Smooth muscle cell (in vitro differentiated cells): ENCODE data around the gene ITPR3. TPM values are rescaled to one million over a fixed set of nuclear protein-coding genes. Genes with fewer than 3 reads are reported as not detected.

Experiments used
- DNase-seq: peaks from one replicate; lab custom pipeline; 2025; ENCODE audit not compliant: unreplicated experiment; lab: John Stamatoyannopoulos, UW
- H2AFZ ChIP-seq: fragments of 200-600 bp; sonication (generic); 2 replicates; pipeline ENCODE4 v1.6.0; 2016; ENCODE audit warnings: antibody characterized with exemption, low read depth, mild to moderate bottlenecking
- H3F3A ChIP-seq: fragments of 200-600 bp; sonication (generic); 2 replicates; pipeline ENCODE4 v1.6.0; 2017; ENCODE audit warnings: antibody characterized with exemption, low read depth
- H3K27ac ChIP-seq: fragments of 200-600 bp; sonication (generic); 2 replicates; pipeline ENCODE4 v1.5.1; 2016; ENCODE audit warnings: low read depth, mild to moderate bottlenecking
- H3K27me3 ChIP-seq: fragments of 200-600 bp; sonication (generic); 2 replicates; pipeline ENCODE4 v1.6.1; 2016; ENCODE audit warnings: low read depth, mild to moderate bottlenecking
- H3K36me3 ChIP-seq: fragments of 200-600 bp; sonication (generic); 2 replicates; pipeline ENCODE4 v1.5.1; 2016; ENCODE audit warnings: low read depth
- H3K4me1 ChIP-seq: fragments of 200-600 bp; sonication (generic); 2 replicates; pipeline ENCODE4 v1.5.1; 2016; ENCODE audit warnings: low read depth
- H3K4me2 ChIP-seq: fragments of 200-600 bp; sonication (generic); 2 replicates; pipeline ENCODE4 v1.6.0; 2016; ENCODE audit warnings: mild to moderate bottlenecking
- H3K4me3 ChIP-seq: fragments of 200-600 bp; sonication (generic); 2 replicates; pipeline ENCODE4 v1.5.1; 2016; ENCODE audit warnings: mild to moderate bottlenecking
- H3K79me2 ChIP-seq: fragments of 200-600 bp; sonication (generic); 2 replicates; pipeline ENCODE4 v1.6.0; 2016; ENCODE audit warnings: low read depth, mild to moderate bottlenecking
- H3K9ac ChIP-seq: fragments of 200-600 bp; sonication (generic); 2 replicates; pipeline ENCODE4 v1.6.0; 2016; ENCODE audit warnings: low read depth
- H3K9me3 ChIP-seq: fragments of 200-600 bp; sonication (generic); replicated peaks from 2 replicates; pipeline ENCODE4 v1.5.1; 2016; ENCODE audit warnings: low read depth
- H4K20me1 ChIP-seq: fragments of 200-600 bp; sonication (generic); 2 replicates; pipeline ENCODE4 v1.6.0; 2016; ENCODE audit warnings: low read depth
- WGBS: methylation state at CpG from one replicate; pipeline ENCODE4 v1.1.7; 2016; ENCODE audit warnings: low lambda C conversion rate; 5-methylcytosine and 5-hydroxymethylcytosine counted together
- polyA plus RNA-seq: library from polyadenylated mRNA; unstranded; fragments of >200 nt; fragmentation: Nextera tagmentation; extraction: Ambion mirVana; gene quantifications from 2 replicates; pipeline ENCODE4 v1.2.1, GENCODE V29; 2016
- total RNA-seq: library from RNA; depleted of rRNA; stranded (reverse); fragments of >200 nt; gene quantifications from 2 replicates; pipeline ENCODE4 v1.2.3, GENCODE V29; 2014
- TF ChIP-seq, protein P1 (sequence below): fragments of 200-600 bp; sonication (generic); IDR thresholded peaks from 2 replicates; pipeline ENCODE4 v1.5.1; 2017; ENCODE audit warnings: borderline replicate concordance, mild to moderate bottlenecking, antibody characterized with exemption; ENCODE audit not compliant: insufficient read depth, poor library complexity, severe bottlenecking

The ITPR3 gene
- total and polyA plus RNA-seq, 2 experiments from 2014 or later: 2.0 to 7.4 TPM

DNA sequence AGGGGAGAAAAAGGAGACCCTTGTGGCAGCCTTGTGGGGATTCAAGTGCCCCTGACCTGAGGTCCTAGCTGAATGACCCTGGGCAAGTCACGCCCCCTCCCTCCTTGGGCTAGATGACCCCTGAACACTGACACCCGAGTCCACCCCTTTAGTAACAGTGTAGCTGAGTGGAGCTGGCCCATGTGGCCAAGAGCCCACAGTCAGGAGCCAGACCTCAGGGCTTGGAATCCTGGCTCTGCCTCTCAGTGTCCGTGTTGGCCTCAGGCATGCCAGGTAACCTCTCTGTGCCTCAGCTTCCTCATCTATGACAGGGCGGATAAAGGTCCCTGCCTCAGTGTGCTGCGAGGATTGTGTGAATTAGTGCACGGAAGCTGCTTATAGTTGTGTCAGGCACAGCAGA lies 111.3 kb downstream of the ITPR3 start:
- WGBS: 92% methylated on average over 6 of the region's 6 CpGs
- Histone ChIP-seq H3F3A (no peaks in the 10 kb centered on the region), H3K79me2 (no peaks in the 10 kb centered on the region), H3K4me1 (no peaks in the 10 kb centered on the region), H3K4me2 (no peak overlapping the region), H3K27me3 (no peaks in the 10 kb centered on the region), H3K36me3 (no peaks in the 10 kb centered on the region), H3K4me3 (no peak overlapping the region), H3K9me3 (no peaks in the 10 kb centered on the region), H3K9ac (no peak overlapping the region), H3K27ac (no peak overlapping the region), H4K20me1 (no peaks in the 10 kb centered on the region), H2AFZ (no peak overlapping the region)
- TF ChIP-seq, protein P1, sequence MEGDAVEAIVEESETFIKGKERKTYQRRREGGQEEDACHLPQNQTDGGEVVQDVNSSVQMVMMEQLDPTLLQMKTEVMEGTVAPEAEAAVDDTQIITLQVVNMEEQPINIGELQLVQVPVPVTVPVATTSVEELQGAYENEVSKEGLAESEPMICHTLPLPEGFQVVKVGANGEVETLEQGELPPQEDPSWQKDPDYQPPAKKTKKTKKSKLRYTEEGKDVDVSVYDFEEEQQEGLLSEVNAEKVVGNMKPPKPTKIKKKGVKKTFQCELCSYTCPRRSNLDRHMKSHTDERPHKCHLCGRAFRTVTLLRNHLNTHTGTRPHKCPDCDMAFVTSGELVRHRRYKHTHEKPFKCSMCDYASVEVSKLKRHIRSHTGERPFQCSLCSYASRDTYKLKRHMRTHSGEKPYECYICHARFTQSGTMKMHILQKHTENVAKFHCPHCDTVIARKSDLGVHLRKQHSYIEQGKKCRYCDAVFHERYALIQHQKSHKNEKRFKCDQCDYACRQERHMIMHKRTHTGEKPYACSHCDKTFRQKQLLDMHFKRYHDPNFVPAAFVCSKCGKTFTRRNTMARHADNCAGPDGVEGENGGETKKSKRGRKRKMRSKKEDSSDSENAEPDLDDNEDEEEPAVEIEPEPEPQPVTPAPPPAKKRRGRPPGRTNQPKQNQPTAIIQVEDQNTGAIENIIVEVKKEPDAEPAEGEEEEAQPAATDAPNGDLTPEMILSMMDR: no peak
- no peak for DNase-seq

DNA sequence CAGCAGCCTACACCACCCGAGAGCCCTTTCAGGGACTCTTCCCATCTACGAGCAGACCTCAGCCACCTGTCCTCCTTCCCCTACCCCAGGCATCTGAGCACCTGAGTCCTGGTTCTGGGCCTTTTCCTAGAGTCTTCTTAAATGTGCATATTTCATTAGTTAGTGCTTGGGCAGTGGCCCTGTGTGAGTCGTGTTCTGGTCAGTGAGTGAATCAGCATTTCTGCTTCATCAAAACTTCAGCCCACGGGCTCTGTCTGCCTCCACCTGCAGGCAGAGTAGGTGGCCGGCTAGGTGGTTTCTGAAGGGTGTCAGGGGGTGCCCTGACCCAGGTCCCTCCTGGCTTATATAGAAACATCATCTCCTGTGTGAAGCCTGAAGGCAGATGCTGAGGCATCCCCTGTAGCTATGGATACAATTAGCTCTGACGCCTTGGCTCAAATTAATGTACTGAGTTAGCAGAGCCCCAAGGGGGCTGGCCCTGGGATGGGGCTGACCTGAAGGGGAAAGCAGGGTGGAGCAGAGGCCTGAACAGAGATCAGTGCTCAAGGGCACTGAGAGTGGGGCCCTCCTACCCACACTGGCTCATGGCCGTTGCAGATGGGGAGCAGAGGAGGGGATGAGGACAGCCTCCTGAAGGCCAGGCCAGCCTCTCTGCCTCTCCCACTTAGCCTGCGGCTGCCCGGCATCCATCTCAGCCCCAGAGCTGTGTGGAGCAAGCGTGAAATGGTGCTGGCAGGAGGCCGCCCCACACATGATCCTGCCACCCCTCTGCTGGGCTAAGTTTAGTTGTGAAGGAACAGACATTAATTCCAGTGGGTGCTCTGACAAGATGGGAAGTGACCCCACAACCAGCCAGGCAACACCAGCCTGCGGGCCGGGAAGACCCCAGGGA lies 111.9 kb downstream of the ITPR3 start:
- H2AFZ ChIP-seq: no peak overlapping the region
- no peaks in the 10 kb centered on the region for H3K79me2 ChIP-seq
- no peak overlapping the region for H3K4me2 ChIP-seq
- 81% methylated on average over 13 of the region's 13 CpGs for WGBS
- no peaks in the 10 kb centered on the region for H3K9me3 ChIP-seq
- no peaks in the 10 kb centered on the region for H3F3A ChIP-seq
- H3K36me3 ChIP-seq: no peaks in the 10 kb centered on the region
- H4K20me1 ChIP-seq: no peaks in the 10 kb centered on the region
- no peak overlapping the region for H3K9ac ChIP-seq
- no peaks in the 10 kb centered on the region for H3K27me3 ChIP-seq
- TF ChIP-seq, protein P1: no peak
- H3K4me1 ChIP-seq: no peaks in the 10 kb centered on the region
- DNase-seq: no peak
- H3K4me3 ChIP-seq: no peak overlapping the region
- no peak overlapping the region for H3K27ac ChIP-seq

DNA sequence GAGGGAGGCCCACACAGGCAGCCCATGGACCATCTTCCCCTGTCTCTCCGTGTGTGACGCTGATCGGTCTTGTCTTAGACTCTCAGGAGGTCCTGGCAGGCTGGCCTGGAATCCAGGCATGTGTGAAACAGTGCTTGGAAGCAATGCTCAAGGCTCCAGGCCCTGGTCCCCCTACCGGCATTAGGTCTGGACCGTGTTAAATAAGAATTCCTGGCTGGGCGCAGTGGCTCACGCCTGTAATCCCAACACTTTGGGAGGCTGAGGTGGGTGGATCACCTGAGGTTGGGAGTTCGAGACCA lies 112.5 kb downstream of the ITPR3 start:
- Histone ChIP-seq H2AFZ (no peak overlapping the region), H3K9me3 (no peaks in the 10 kb centered on the region), H3F3A (no peaks in the 10 kb centered on the region), H3K4me3 (no peak overlapping the region), H3K27ac (no peak overlapping the region), H3K4me1 (no peaks in the 10 kb centered on the region), H3K27me3 (no peaks in the 10 kb centered on the region), H3K4me2 (no peak overlapping the region), H4K20me1 (no peaks in the 10 kb centered on the region), H3K36me3 (no peaks in the 10 kb centered on the region), H3K9ac (no peak overlapping the region), H3K79me2 (no peaks in the 10 kb centered on the region)
- 93% methylated on average over 8 of the region's 8 CpGs for WGBS
- DNase-seq: no peak
- TF ChIP-seq, protein P1: no peak

DNA sequence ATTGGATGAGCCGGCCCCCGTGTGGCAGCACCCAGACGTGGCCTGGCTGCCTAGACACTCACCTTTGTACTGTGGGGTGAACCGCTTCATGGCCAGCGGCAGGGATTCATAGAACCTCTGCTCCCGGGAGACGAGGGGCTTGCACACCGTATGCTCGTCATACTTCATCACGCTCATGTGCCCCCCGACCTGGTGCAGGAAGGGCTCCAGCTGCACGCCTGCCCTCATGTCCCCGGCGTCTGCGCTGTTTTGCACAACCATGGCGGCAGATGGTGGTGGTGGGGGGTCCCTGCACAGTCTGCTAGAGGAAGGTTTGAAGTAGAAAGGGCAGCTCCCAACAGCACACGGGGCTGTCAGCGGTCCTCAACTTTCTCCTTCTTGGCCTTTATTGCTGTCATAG lies 114.1 kb downstream of the ITPR3 start:
- WGBS: 96% methylated on average over 18 of the region's 18 CpGs
- H2AFZ ChIP-seq: no peak overlapping the region
- H3K79me2 ChIP-seq: no peaks in the 10 kb centered on the region
- no peaks in the 10 kb centered on the region for H3K4me1 ChIP-seq
- no peak overlapping the region for H3K9ac ChIP-seq
- TF ChIP-seq, protein P1: no peak
- H3K36me3 ChIP-seq: no peaks in the 10 kb centered on the region
- no peaks in the 10 kb centered on the region for H3F3A ChIP-seq
- no peaks in the 10 kb centered on the region for H4K20me1 ChIP-seq
- no peak overlapping the region for H3K4me2 ChIP-seq
- H3K27me3 ChIP-seq: no peaks in the 10 kb centered on the region
- no peaks in the 10 kb centered on the region for H3K9me3 ChIP-seq
- H3K27ac ChIP-seq: no peak overlapping the region
- no peak overlapping the region for H3K4me3 ChIP-seq
- no peak for DNase-seq
